Body of pancreas (tissue), 4 donors: Measurements from ENCODE around the gene MAP2K4.

ENCODE experiments used
- CTCF ChIP-seq, 7 experiments: fragments of 450-650 bp in 4 of 7; fragments of 200-600 bp in 3 of 7; sonication (generic) in 3 of 7; IDR thresholded peaks; one replicate each; pipeline ENCODE4 v1.5.1; 2016 to 2019; ENCODE audit warnings: antibody characterized with exemption in 7 of 7
- POLR2A ChIP-seq, 3 donors: fragments of 450-650 bp; IDR thresholded peaks; one replicate each; pipeline ENCODE4 v1.6.1; 2016; ENCODE audit warnings: antibody characterized with exemption in 3 of 3, mild to moderate bottlenecking in 2 of 3

GRCh38 chr17:12070561-12070960 lies 49.9 kb downstream of the MAP2K4 start:
- no peak for TF ChIP-seq CTCF (IDR thresholded peaks at IDR 0.05)
- TF ChIP-seq POLR2A (IDR thresholded peaks at IDR 0.05): no peak
